ENCODE measurements around the gene GNPDA1.

The GNPDA1 gene

GRCh38 chr5:141992349-141992963 lies 20.4 kb downstream of the GNPDA1 start:
- H3K4me1 ChIP-seq (ENCODE audit: control insufficient read depth, insufficient read depth, low read length, unreplicated experiment), result no peaks in the 10 kb centered on the region
- no peaks in the 10 kb centered on the region for H3K79me2 ChIP-seq (ENCODE audit: control insufficient read depth, insufficient read depth, low read length, unreplicated experiment)
- no peaks in the 10 kb centered on the region for H3K27me3 ChIP-seq (ENCODE audit: insufficient read depth, low read length)
- H3K4me3 ChIP-seq (ENCODE audit: low read depth, low read length), result no peak overlapping the region
- H2AFZ ChIP-seq (ENCODE audit: low read length, unreplicated experiment), result no peak overlapping the region
- peaks cover 5% of the 10 kb centered on the region for H3K36me3 ChIP-seq (ENCODE audit: insufficient read depth, low read length)
- no peak overlapping the region for H3K27ac ChIP-seq (ENCODE audit: low read depth, low read length)

GRCh38 chr5:141989720-141990119 lies 23.1 kb downstream of the GNPDA1 start:
- Histone ChIP-seq H3K4me3 (ENCODE audit: low read depth, low read length) (no peak overlapping the region), H3K79me2 (ENCODE audit: control insufficient read depth, insufficient read depth, low read length, unreplicated experiment) (no peaks in the 10 kb centered on the region), H3K27me3 (ENCODE audit: insufficient read depth, low read length) (no peaks in the 10 kb centered on the region), H3K27ac (ENCODE audit: low read depth, low read length) (no peak overlapping the region), H3K4me1 (ENCODE audit: control insufficient read depth, insufficient read depth, low read length, unreplicated experiment) (no peaks in the 10 kb centered on the region), H2AFZ (ENCODE audit: low read length, unreplicated experiment) (no peak overlapping the region), H3K36me3 (ENCODE audit: insufficient read depth, low read length) (peaks cover 11% of the 10 kb centered on the region; the same call in 1 of the 2 replicates)

- Histone ChIP-seq H3K36me3 (ENCODE audit: insufficient read depth, low read length) (peaks cover 31% of the 10 kb centered on the region), H3K79me2 (ENCODE audit: control insufficient read depth, insufficient read depth, low read length, unreplicated experiment) (no peaks in the 10 kb centered on the region), H2AFZ (ENCODE audit: low read length, unreplicated experiment) (no peak overlapping the region), H3K27ac (ENCODE audit: low read depth, low read length) (no peak overlapping the region), H3K4me3 (ENCODE audit: low read depth, low read length) (no peak overlapping the region), H3K4me1 (ENCODE audit: control insufficient read depth, insufficient read depth, low read length, unreplicated experiment) (no peaks in the 10 kb centered on the region), H3K27me3 (ENCODE audit: insufficient read depth, low read length) (no peaks in the 10 kb centered on the region)
These were observed 26.8 kb downstream of the GNPDA1 start for GRCh38 chr5:141986072-141986471.

GRCh38 chr5:141982626-141983025 lies 30.2 kb downstream of the GNPDA1 start:
- H3K4me1 ChIP-seq (ENCODE audit: control insufficient read depth, insufficient read depth, low read length, unreplicated experiment), result no peaks in the 10 kb centered on the region
- H3K36me3 ChIP-seq (ENCODE audit: insufficient read depth, low read length), result peaks cover 48% of the 10 kb centered on the region
- no peak overlapping the region for H3K27ac ChIP-seq (ENCODE audit: low read depth, low read length)
- no peaks in the 10 kb centered on the region for H3K27me3 ChIP-seq (ENCODE audit: insufficient read depth, low read length)
- H2AFZ ChIP-seq (ENCODE audit: low read length, unreplicated experiment), result no peak overlapping the region
- H3K79me2 ChIP-seq (ENCODE audit: control insufficient read depth, insufficient read depth, low read length, unreplicated experiment), result no peaks in the 10 kb centered on the region
- H3K4me3 ChIP-seq (ENCODE audit: low read depth, low read length), result no peak overlapping the region

GRCh38 chr5:141978389-141978788 lies 34.4 kb downstream of the GNPDA1 start:
- Histone ChIP-seq H3K4me1 (ENCODE audit: control insufficient read depth, insufficient read depth, low read length, unreplicated experiment) (peaks cover 16% of the 10 kb centered on the region), H3K27ac (ENCODE audit: low read depth, low read length) (no peak overlapping the region), H2AFZ (ENCODE audit: low read length, unreplicated experiment) (no peak overlapping the region), H3K4me3 (ENCODE audit: low read depth, low read length) (no peak overlapping the region), H3K36me3 (ENCODE audit: insufficient read depth, low read length) (peaks cover 48% of the 10 kb centered on the region), H3K79me2 (ENCODE audit: control insufficient read depth, insufficient read depth, low read length, unreplicated experiment) (peaks cover 17% of the 10 kb centered on the region), H3K27me3 (ENCODE audit: insufficient read depth, low read length) (no peaks in the 10 kb centered on the region)

GRCh38 chr5:141976176-141976575 lies 36.7 kb downstream of the GNPDA1 start:
- Histone ChIP-seq H3K4me3 (ENCODE audit: low read depth, low read length) (no peak overlapping the region), H3K27me3 (ENCODE audit: insufficient read depth, low read length) (no peaks in the 10 kb centered on the region), H3K4me1 (ENCODE audit: control insufficient read depth, insufficient read depth, low read length, unreplicated experiment) (peaks cover 17% of the 10 kb centered on the region), H3K36me3 (ENCODE audit: insufficient read depth, low read length) (peaks cover 32% of the 10 kb centered on the region), H3K27ac (ENCODE audit: low read depth, low read length) (no peak overlapping the region), H3K79me2 (ENCODE audit: control insufficient read depth, insufficient read depth, low read length, unreplicated experiment) (peaks cover 23% of the 10 kb centered on the region), H2AFZ (ENCODE audit: low read length, unreplicated experiment) (no peak overlapping the region)

GRCh38 chr5:141973871-141974595 lies 38.8 kb downstream of the GNPDA1 start:
- peaks cover 27% of the 10 kb centered on the region for H3K4me1 ChIP-seq (ENCODE audit: control insufficient read depth, insufficient read depth, low read length, unreplicated experiment)
- peaks cover 22% of the 10 kb centered on the region for H3K36me3 ChIP-seq (ENCODE audit: insufficient read depth, low read length)
- no peaks in the 10 kb centered on the region for H3K27me3 ChIP-seq (ENCODE audit: insufficient read depth, low read length)
- no peak overlapping the region for H2AFZ ChIP-seq (ENCODE audit: low read length, unreplicated experiment)
- H3K4me3 ChIP-seq (ENCODE audit: low read depth, low read length), result peak overlapping the region; percentile 39; the same call in 1 of the 2 replicates
- peaks cover 41% of the 10 kb centered on the region for H3K79me2 ChIP-seq (ENCODE audit: control insufficient read depth, insufficient read depth, low read length, unreplicated experiment)
- peak overlapping the region; percentile 76 for H3K27ac ChIP-seq (ENCODE audit: low read depth, low read length)

DNA sequence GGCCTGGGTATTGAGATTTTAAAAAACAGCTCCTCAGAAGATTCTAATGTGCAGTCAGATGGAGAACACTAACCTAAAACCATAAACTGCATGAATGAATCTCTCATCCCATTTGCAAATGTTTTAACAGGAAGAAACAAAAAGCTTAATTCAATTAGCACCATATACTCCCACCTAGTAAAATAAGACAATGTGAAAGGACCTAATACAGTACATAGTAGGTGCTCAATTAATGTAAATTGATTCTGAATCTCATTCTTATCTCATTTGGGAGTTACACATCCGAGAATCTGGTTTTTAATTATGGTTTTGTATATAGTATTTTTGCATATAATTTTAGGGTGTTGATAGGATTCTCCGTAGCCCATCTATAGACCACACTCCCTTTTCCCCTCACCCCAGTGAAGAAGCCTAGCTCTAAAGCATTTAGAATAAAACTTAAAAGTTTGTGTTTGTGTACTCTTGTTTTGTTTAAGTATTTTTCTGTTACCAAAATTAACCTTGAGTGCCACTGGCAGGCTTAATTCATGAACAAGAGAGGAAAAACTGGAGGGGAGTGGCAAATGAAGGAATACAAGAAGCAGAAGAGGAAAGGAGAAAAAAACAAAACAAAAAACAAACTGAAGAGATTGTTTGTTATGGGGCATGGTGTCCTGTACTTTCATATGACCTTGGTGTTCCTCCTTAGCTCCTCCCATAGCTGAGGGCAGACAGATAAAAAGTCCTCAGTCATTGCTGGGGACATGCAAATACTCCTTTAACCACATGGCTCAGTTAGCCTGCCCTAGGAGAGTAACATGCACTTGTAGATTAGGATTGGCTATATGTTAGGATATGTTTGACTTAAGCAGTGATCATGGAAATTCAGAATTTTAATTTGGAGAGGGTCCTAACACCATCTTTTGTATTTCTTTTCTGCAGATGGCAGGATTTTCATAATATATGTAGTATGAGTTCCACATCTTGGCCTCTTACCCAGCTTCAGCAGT lies 42.8 kb downstream of the GNPDA1 start:
- Histone ChIP-seq H3K4me3 (ENCODE audit: low read depth, low read length) (peak overlapping the region; percentile 93), H3K27me3 (ENCODE audit: insufficient read depth, low read length) (no peaks in the 10 kb centered on the region), H3K4me1 (ENCODE audit: control insufficient read depth, insufficient read depth, low read length, unreplicated experiment) (peaks cover 30% of the 10 kb centered on the region), H3K79me2 (ENCODE audit: control insufficient read depth, insufficient read depth, low read length, unreplicated experiment) (peaks cover 31% of the 10 kb centered on the region), H2AFZ (ENCODE audit: low read length, unreplicated experiment) (peak overlapping the region; percentile 89), H3K36me3 (ENCODE audit: insufficient read depth, low read length) (peaks cover 10% of the 10 kb centered on the region; the same call in 1 of the 2 replicates), H3K27ac (ENCODE audit: low read depth, low read length) (peak overlapping the region; percentile 86)

DNA sequence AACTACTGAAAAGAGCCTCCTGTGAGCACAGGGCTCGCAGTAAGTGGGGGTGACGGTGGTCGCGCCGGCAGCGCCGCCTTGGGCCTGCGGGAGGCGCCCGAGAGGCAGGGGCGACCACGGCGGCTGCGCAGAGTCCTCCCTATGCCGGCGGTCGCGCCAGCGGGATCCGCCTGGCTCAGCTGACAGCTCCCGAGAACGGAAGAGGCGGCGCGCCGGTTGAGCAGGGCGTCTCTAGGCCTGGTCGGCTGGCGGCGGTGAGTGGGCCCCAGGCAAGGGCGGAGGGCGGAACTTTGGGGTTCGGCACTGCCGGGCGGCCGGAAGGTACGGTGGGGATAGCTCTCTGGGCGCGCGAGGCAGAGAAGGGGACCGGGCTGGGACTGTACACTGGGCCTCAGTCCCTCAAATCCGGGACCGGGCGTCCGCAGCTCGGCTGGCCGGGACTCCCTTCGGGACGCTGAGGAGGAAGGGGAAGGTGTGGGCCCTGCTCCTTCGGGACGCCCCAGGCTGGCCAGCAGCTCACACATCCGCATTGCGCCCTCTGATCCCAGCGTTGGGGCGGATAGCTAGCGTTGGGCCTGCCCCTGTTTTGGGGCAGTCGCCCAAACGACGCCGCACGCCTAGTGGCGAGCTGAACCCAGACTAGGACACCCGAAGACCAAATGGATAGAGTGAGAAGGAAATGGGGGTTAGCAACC lies 43.8 kb downstream of the GNPDA1 start, which contains the start of gene RNF14:
Gene RNF14 (plus strand): TSS at position 192 of the 695 bp plus-strand sequence. CDS start 4,484 bp downstream, outside the sequence.
- Histone ChIP-seq H3K4me3 (ENCODE audit: low read depth, low read length) (peak within 1 kb of the TSS; percentile 93), H3K27ac (ENCODE audit: low read depth, low read length) (peak within 1 kb of the TSS; percentile 86), H3K27me3 (ENCODE audit: insufficient read depth, low read length) (no peaks in the 10 kb centered on the region), H3K4me1 (ENCODE audit: control insufficient read depth, insufficient read depth, low read length, unreplicated experiment) (peaks cover 21% of the 10 kb centered on the region), H3K79me2 (ENCODE audit: control insufficient read depth, insufficient read depth, low read length, unreplicated experiment) (peaks cover 24% of the 10 kb centered on the region), H3K36me3 (ENCODE audit: insufficient read depth, low read length) (peaks cover under 1% of the 10 kb centered on the region; the same call in 1 of the 2 replicates), H2AFZ (ENCODE audit: low read length, unreplicated experiment) (peak within 1 kb of the TSS; percentile 100)

DNA sequence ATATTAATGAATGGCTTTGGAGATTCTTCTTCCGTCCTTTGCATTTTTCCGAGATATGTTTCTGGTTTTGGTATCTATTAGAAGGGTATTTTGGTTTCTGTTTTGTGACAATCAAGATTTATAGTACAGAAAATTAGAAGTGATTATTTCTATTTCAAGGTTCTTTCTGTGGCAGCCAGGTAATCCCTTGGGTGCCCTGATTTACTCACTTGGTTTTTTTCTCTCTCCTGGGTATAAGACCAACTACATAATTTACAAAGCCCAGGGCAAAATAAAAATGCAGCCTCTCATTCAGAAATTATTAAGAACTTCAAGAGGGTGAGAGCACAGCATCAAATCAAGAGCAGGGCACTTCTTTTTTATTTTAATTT lies 45.9 kb downstream of the GNPDA1 start:
- Histone ChIP-seq H3K79me2 (ENCODE audit: control insufficient read depth, insufficient read depth, low read length, unreplicated experiment) (peaks cover 20% of the 10 kb centered on the region), H3K4me1 (ENCODE audit: control insufficient read depth, insufficient read depth, low read length, unreplicated experiment) (peaks cover 13% of the 10 kb centered on the region), H3K4me3 (ENCODE audit: low read depth, low read length) (no peak overlapping the region), H3K36me3 (ENCODE audit: insufficient read depth, low read length) (no peaks in the 10 kb centered on the region), H3K27me3 (ENCODE audit: insufficient read depth, low read length) (no peaks in the 10 kb centered on the region), H3K27ac (ENCODE audit: low read depth, low read length) (no peak overlapping the region), H2AFZ (ENCODE audit: low read length, unreplicated experiment) (no peak overlapping the region)
